GM19467 (cell line): Measurements from ENCODE around the gene ST8SIA1.

Source experiments
- ATAC-seq: cut with Tn5 transposase; IDR thresholded peaks from one replicate; pipeline ENCODE4 v1.9.1; 2021; ENCODE audit warnings: mild to moderate bottlenecking, moderate library complexity; ENCODE audit not compliant: unreplicated experiment

ST8SIA1 gene

DNA sequence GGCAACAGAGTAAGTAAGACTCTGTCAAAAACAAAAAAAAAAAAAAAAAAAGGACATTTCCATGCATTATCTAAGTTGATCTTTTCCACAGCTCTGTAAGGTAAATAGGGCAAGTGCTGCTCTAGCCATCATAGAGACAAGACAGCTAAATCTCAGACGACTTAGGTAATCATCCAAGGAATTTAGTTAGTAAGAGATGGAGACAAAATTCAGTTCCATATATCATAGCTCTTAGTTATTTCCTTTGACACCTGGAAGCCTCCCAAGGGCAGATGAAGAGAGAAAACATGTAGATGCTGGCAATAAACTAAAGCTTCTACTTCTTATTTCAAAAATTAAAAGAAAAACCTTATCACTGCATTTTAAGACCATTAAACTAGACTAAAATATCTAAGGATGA lies 48.7 kb downstream of the ST8SIA1 start:
- ATAC-seq: no peak

DNA sequence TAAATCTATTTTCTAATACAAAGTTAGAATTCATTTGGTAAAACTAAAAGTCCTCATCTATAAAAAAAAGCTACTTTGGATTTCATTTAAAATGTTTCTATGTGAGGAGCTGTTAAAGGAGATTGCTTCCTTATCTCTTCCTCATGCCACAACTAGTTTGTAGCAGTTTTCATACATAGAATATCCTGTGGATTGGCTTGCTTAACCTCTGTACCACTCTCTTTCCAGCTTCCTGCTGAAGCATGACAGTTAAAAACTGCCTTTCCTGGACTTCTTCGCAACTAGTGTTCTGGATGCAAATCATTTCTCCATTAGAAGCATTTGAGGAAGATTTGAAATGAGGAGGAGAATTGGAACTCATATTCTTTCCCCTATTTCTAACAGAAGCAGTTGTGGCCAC lies 49.6 kb downstream of the ST8SIA1 start:
- no peak for ATAC-seq

DNA sequence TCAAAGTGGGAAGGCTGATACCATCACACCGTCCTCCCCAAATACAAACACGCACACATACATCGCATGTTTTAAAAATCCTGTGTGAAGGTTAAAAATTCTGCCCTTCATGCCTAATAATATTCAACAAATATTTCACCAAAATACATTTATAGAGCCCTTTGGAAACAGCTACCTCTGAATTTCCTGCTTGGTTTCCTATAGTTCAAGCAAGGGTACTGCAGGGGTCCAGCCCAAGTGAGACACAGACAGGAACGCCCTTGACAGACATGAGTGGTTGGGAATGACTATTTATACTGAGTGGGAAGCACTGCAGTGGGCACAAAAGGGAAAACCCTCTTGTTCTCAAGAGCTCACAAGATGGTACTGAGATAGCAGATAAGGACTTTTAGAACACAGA lies 51.0 kb downstream of the ST8SIA1 start:
- no peak for ATAC-seq

DNA sequence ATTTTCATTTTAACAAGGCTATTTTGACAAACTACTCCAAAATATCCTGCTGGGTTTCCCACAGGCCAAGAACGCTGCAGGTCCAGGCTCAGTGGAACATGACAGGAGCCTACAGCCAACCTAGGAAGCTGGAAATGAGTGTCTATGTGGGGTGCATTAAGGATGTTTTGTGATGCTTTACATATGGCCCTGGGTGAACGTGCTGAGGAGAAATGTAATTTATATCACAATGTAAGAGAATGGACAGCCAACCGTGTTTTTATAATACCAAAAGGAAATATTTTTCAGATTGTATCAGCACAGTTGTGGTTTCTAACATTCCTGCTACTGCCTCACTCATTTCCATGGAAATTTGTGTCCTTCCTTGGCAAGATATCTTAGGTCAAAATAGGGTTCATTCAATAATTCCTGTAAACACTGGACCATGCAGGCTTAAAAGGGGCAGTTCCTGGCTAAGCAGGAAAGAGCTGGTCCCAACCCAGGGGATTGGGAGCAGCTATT lies 51.5 kb downstream of the ST8SIA1 start:
- no peak for ATAC-seq

DNA sequence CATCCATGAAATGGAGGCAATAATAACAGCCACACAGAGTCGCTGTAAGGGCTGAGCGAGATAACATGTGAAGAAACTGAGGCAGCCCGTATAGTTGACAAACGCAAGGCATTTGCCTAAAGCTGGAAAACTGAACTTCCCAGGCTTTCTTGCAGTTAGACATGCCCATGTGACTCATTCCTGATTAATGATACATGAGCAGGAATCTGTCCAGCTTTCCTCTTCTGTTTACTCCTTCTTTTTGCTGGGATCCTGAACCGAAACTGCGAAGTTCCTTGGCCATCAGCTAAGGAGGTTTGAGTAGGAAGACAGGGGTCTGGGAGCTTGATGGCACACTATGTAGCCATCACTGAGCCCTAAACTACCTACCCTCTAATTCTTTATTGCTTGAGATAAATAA lies 52.2 kb downstream of the ST8SIA1 start:
- ATAC-seq: no peak

DNA sequence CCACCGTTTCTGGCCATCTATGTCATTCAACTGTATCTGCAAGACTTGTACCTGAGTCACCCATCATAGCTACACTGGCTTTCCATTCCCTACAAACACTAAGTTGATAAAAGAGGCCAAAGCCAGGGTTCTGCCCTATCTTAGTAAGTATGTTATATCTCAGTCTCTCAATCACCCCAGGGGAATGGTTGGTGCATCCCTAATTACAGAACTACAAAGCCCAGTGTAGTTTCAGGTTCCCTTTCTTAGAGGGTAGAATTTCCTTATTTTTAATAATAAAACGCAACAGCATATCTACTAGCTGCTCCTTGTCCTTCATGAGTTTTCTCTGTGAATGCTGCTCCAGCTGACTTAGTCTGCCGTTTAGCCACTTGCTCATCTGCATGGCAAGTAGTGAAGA lies 57.6 kb downstream of the ST8SIA1 start:
- ATAC-seq: no peak

DNA sequence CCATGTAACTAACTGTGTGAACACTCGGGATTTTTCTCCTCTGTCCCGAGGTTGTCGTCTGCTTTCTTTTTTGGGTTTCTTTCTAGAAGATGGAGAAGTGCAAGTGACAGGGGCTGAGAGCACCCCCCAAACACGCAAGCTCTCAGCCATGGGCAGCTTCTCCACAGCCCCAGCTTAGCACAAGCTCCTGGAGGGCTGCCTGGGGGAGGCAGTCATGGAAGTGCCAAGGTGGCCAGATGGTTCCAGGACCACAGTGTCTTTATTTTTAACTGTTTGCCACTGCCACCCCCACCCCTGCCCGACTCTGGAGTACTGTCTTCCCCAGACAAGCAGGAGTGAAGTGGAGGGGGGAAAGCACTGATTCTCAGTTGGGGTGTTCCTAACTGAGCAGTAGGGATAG lies 58.2 kb downstream of the ST8SIA1 start:
- ATAC-seq: no peak

DNA sequence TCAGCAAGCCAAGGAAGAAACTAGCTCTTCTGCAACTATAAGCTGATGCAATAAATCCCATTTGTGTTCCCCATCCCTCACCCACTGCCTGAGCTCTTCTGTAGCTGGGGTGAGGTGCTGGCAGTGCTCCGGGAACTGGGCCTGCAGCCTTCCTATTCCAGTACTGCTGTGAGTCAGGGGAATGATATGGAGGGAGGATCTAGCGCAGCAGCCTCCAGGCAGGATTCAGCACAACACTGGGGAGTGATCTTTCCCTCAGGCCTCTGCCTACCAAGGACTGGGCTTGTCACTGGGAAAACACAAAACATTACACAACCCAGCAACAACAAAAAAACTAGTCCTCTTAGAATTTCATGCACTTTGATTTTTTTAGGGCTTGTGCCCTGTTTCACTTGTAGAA lies 58.7 kb downstream of the ST8SIA1 start:
- no peak for ATAC-seq

DNA sequence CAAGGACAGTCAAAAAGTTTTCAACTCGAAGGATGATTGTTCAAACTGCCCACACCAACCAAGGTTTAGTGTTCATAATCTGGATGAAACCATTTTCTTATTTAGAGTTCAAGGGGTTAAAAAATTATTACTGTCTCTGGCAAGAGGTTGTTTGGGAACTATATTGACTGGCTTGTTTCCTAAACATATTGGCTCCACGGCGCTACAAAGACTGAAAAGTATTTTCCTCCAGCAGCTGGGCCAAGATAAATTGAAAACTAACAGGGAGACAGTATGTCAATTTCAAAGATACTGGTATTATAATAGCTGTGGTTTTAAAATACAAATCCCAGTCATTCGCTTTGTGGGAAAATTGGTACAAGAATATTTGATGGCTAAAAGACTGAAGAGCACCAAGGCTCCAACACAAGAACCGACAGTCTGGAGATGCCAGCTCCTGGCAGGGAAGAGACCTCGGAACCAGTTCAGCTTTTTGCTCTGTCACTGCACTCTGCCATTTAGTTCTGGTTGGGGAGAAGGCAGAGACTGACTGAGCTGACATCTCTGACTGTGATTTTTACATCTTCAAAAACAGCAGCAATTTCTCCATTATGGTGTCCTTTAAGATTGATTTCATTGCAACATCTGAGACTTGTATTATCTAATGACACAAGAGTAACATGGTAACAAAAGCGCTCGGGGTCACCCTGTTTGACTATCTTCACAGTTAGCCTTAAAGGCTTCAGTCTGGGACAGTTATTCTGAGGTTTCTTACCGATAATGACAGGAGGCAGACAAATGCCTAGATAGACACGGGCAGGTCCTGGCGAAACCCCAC lies 62.0 kb downstream of the ST8SIA1 start:
- ATAC-seq: no peak

DNA sequence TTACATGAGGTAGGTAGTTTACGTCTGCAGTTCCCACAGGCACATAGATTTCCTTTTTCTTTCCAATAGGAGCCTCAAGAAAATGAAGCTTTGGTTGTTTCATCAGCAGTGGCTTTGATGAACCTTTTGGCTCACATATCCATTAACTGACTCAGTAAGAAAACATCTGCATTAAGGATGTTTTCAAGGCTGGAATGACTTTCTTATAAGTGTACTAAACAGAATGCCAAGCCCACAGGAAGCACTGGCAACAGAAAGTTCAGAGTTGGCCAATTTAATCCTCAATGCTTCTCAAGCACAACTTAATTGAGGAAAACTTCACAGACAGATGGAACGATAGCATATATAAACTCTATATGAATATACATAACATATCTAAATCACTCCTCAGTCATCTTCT lies 63.5 kb downstream of the ST8SIA1 start:
- ATAC-seq: no peak

DNA sequence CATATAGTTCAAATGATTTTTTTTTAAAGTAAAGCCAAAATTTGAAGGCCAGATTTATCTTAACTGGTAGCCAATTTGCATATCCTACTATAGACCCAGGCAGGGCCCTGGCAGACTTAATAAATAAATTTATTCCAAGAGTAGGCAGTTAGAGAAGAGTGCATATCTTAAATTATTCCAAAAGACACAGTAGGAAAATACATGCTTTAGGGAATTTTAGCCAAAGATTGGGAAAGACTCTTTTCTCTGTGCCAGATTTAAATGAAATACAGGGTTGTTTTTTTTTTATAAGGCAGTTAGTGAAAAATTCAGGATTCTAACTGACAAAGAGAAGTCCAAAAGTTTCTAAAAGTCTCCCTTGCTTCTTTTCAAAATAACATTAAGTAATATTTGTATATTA lies 65.5 kb downstream of the ST8SIA1 start:
- ATAC-seq: no peak

DNA sequence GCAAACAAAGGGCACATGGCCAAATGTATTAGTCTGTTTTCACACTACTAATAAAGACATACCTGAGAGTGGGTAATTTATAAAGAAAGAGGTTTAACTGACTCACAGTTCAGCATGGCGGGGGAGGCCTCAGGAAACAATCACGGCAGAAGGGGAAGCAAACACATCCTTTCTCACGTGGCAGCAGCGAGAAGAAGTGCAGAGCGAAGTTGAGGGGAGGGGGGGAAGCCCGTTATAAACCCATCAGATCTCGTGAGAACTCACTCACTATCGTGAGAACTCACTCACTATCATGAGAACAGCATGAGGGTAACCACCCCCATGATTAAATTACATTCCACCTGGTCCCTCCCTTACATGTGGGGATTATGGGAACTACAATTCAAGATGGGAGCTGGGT lies 66.1 kb downstream of the ST8SIA1 start:
- no peak for ATAC-seq

DNA sequence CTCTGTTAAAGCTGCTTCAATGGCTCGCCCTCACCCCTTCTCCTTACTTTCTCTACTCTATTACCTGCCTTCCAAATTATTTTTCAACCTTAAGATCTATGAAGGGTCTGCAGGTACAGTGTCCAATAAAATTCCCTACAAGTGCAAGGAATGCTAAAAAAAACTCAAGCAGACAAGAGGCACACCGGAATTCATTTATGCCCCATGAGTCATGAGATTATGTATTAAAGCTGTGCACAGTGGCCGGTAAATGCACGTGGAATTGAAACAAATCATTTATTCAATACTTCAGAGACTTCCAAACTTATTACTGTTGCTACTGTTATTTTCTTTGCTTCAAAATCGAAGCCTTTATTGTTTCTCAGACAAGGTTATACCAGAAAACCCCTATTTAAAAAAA lies 68.4 kb downstream of the ST8SIA1 start:
- ATAC-seq: no peak

DNA sequence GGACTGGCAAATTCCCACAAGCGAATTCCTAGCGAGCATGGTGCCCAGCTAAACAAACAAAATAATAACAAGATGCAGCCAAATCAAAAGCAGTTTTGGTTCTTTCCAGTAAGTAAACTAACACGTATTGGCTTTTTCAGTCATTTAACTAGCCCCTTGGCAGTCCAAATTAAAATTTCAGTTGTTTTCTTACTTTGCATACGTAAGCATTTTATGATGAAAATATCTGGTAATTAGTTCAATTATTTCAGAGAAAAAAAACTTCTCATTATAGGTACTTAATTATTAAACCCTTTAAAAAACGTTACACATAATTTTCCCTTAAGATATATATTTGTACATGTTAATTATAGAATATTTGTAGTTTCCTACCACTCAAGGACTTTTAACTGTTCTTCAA lies 70.1 kb downstream of the ST8SIA1 start:
- no peak for ATAC-seq

DNA sequence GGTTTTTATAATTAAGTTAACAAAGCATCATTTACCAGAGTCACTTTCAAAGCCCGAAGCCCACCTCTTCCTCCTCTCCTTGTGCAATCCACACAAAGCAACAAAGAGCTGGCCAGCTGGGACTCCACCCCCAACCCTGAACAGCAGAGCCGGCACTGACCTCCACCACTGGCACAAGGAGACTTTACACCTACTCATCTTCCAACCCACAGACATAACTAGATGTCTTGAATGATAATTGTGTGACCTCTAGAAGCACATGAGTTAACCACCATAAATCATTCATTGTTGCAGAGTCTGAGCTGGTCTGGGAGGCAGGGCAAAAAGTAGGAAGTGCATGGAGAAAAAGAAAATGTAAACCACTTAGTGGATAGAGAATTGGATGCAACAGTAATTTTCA lies 72.2 kb downstream of the ST8SIA1 start:
- ATAC-seq: no peak

DNA sequence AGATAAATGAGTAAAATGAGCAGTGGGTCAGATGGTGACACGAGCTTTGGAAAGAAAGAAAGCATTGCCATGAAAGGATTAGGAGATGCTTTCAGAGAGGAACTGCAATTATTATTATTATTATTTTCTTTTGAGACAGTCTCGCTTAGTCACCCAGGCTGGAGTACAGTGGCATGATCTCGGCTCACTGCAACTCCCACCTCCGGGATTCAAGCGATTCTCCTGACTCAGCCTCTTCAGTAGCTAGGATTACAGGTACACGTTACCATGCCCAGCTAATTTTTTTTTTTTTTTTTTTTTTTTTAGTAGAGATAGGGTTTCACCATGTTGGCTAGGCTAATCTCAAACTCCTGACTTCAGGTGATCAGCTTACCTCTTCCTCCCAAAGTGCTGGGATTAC lies 77.4 kb downstream of the ST8SIA1 start:
- no peak for ATAC-seq

DNA sequence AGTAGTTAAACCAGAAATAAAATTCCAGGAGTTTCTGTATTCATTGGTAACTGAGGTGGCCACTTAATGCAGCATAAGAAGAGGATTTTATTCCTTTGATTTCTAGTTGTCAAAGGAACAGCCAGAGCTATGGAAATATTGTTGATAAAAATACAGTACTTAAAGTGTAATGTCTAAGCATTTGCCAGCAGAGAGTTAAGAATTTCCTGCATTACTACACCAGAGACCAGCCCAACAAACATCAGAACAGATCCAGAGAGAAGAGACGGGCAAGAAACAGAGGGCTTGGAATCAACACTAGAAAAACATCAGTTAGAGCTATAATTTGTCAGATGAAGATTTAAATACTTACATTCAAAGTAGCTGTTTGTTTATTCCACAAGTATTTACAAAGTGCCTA lies 77.9 kb downstream of the ST8SIA1 start:
- ATAC-seq: no peak

DNA sequence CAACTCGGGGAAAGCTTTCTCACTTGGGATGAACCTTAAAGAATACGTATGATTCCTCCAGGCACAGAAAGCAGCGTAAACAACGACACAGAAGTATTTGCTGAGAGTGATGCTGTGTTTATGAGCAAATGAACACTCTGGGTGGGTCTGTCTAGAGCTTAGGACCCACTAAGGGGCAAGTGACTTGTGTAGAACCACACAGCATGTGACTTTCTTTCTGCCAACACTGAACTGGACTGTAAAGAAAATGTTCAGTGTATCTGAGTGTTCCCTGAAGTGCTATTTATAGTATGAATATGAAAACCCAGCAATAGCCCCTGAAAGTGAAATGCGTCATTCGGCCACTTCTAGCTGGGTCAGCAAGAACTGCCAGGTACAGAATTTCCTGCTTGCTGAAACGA lies 78.5 kb downstream of the ST8SIA1 start:
- no peak for ATAC-seq

DNA sequence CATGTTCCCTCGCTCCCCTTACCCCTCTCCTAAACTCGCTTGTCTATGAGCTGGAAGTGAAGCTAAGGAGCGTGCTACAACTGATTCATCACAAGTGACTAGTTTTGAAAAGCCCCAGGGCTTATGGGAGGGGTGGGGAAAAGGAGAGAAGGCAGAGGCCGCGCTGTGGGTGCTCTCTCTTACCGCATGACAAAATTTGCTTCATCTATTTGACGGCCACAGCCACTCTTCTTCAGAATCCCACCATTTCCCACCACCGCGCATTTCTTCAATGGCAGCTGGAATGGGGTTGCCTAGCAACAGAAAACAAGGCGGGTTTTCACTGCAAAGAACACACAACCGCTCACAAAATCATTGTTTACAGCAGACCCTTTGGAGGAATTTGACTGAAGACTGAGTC lies 79.4 kb downstream of the ST8SIA1 start:
- no peak for ATAC-seq

DNA sequence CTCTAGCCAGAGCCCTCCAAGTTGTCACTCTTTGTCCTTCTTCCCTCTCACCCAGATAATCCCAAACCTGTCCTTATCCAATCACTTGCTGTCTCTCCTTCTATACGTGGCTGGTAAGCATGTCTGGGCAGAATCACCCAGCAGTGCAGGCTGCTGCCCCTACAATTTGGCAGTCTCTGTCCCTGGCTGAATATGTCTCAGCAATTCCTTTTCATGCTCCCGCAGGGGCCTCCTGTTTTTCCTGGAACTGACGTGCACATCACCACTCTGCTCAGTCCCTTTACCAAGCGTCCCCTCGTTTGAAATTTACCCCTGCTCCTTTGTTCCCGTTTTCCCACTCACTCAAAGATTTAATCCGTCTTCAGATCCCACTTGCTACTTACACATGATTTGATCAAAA lies 80.0 kb downstream of the ST8SIA1 start:
- no peak for ATAC-seq

DNA sequence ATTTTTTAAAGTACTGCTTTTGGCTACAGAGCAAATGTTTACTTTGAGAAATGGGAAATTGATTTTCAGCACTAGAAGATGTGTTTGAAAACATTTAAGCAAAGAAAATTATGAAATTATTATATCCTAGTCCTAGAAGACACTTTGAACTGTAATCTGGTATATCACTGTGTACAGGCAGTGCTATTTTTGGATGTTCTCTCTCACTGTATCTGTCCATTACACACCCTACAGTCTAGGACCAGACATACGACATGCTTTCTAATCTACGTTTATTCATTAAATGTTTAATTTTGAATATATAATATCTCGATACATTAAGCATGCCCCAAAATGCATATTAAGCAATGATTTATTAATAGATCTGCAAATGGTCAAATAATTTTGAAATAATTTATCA lies 82.5 kb downstream of the ST8SIA1 start:
- no peak for ATAC-seq

DNA sequence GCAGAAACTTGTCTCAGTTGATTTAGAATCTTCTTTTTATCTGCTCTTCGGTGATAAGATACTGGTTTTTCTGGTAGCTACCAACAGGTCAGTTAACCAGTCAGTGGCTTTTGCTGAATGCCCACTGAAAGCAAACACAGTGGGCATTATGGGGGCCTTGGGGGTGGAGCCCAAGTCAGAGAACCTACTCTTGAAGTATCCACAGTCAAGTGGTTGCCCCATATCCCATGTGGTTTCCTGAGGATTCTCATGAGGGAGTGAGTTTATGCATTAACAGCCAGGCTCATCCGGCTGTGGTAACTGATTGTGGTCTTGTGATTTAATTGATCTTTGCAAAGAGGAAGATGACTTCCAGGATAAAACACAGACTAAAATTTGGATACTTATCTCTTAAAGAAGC lies 83.7 kb downstream of the ST8SIA1 start:
- ATAC-seq: no peak

DNA sequence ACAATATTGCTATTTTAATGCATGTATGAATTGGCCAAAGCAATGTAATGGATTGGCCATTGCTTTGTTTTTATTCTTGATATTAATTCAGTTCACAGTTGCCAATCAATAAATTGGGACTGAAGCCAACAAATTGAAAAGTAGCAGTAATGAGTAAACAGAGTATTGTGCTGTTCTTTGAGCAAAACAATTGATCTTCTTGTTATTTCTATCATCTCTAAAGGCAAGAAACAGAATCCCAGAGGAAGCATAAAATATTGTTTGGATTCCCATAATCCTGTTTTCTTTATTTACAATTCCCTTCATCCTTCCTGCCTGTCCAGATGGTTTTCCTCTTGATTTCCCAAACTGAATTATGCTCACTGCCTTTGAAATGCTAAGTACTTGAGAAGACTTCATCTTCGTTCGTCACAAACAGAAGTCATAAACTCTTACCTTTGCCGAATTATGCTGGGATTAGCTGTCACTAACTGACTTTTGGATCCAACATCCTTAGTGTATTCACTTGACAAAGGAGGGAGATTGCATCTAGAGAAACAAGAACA lies 85.9 kb downstream of the ST8SIA1 start:
- no peak for ATAC-seq
